ENCODE results near the gene DGCR2.
"Not testable (repeated sequence)": the region's sequence is repeated elsewhere in the genome, so short reads cannot be mapped to it uniquely, and the experiment has no call there.

The DGCR2 gene

GRCh38 chr22:18994701-18995326 is 127.4 kb downstream of the DGCR2 start:
- no peak for DNase-seq
- no peak for TF ChIP-seq GATA1 (IDR thresholded peaks at IDR 0.05; ENCODE audit: low read depth, low read length)
- TF ChIP-seq POLR2A (IDR thresholded peaks at IDR 0.05; ENCODE audit: low read length) = no peak

GRCh38 chr22:18994056-18994455 is 128.2 kb downstream of the DGCR2 start:
- no peak for DNase-seq
- TF ChIP-seq GATA1 (IDR thresholded peaks at IDR 0.05; ENCODE audit: low read depth, low read length) (no peak), POLR2A (IDR thresholded peaks at IDR 0.05; ENCODE audit: low read length) (no peak)

- DNase-seq = no peak
These were observed 129.5 kb downstream of the DGCR2 start for GRCh38 chr22:18992543-18993198.

DNA sequence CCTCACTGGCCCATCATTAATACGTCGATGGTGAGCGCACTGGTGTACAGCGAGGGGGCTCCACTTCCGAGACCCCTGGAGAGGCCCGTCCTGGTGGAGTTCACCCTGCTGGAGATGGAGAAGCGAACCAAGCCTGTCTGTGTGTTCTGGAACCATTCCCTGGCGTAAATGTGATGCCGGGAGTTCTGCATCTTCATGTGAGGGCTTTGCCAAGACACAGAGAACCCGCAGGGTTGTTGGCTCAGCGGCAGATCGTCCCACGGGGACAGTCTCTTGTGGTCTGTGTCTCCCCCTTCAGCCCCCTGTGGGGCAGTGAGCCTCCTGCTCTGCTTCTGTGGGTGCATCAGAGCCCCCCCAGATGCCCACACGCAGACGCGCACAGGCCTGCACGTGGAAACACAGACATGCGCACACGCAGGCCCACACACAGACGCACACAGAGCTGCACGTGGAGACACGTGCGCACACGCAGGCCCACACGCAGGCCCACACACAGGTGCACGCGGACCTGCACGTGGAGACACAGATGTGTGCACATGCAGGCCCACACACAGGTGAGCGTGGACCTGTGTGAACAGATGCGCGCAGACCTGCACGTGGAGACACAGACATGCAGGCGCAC is 130.3 kb downstream of the DGCR2 start:
- DNase-seq = no peak
- TF ChIP-seq GATA1 (IDR thresholded peaks at IDR 0.05; ENCODE audit: low read depth, low read length) (no peak), POLR2A (IDR thresholded peaks at IDR 0.05; ENCODE audit: low read length) (no peak)

More at GRCh38 chr22:18992543-18993198, 129.5 kb downstream of the DGCR2 start:
- no peak for TF ChIP-seq GATA1 (IDR thresholded peaks at IDR 0.05; ENCODE audit: low read depth, low read length)
- no peak for TF ChIP-seq POLR2A (IDR thresholded peaks at IDR 0.05; ENCODE audit: low read length)

GRCh38 chr22:18991138-18991432 is 131.1 kb downstream of the DGCR2 start:
- DNase-seq = no peak
- TF ChIP-seq GATA1 (IDR thresholded peaks at IDR 0.05; ENCODE audit: low read depth, low read length) (no peak), POLR2A (IDR thresholded peaks at IDR 0.05; ENCODE audit: low read length) (no peak)

- no peak for DNase-seq
- no peak for TF ChIP-seq GATA1 (IDR thresholded peaks at IDR 0.05; ENCODE audit: low read depth, low read length)
- TF ChIP-seq POLR2A (IDR thresholded peaks at IDR 0.05; ENCODE audit: low read length) = no peak
These were observed 131.7 kb downstream of the DGCR2 start for GRCh38 chr22:18990355-18991137.

- TF ChIP-seq POLR2A (IDR thresholded peaks at IDR 0.05; ENCODE audit: low read length) (no peak), GATA1 (IDR thresholded peaks at IDR 0.05; ENCODE audit: low read depth, low read length) (no peak)
- DNase-seq = no peak
These were observed 133.3 kb downstream of the DGCR2 start for GRCh38 chr22:18988958-18989357.

DNA sequence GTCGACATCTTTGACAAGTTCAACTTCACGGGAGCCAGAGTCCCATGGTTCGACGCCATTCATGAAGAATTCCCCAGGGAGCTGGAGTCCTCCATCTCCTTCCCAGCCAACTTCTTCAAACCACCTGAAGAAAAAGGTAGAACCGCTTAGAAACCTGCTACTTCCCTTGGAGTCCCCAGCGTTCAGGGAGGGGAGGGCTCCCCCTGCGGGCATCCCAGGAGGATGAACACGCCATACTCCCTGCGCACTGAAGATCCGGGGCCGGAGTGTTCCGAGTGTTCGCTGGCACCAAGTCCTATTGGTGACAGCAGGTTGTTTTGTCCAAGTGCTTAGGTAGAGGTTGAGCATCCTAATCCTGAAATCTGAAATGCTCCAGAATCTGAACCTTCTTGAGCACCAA is 134.4 kb downstream of the DGCR2 start:
- peak in 1 of 2 experiments; percentile 9 for DNase-seq
- no peak for TF ChIP-seq POLR2A (IDR thresholded peaks at IDR 0.05; ENCODE audit: low read length)
- no peak for TF ChIP-seq GATA1 (IDR thresholded peaks at IDR 0.05; ENCODE audit: low read depth, low read length)

- not testable (repeated sequence) for DNase-seq
These were observed 135.1 kb downstream of the DGCR2 start for GRCh38 chr22:18987114-18987513.

Measured in erythroblast (primary cell).